ENCODE data around the gene APBA1.

Gene APBA1

DNA sequence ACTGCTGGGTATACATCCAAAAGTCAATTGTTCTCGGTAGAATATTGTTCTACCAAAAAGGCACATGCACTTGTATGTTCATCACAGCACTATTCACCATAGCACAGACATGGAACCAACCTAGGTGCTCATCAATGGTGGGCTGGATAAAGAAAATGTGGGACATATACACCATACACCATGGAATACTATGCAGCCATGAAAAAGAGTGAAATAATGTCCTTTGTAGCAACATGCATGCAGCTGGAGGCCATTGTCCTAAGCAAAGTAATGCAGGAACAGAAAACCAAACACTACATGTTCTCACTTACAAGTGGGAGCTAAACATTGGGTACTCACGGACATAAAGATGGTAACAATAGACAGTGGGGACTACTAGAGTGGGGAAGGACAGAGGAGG, 145.5 kb downstream of the APBA1 start:
- Histone ChIP-seq H3K27me3 (no peaks in the 10 kb centered on the region), H3K4me3 (no peak overlapping the region), H3K27ac (no peak overlapping the region), H3K9ac (no peak overlapping the region), H3K4me2 (no peak overlapping the region), H3K4me1 (peaks cover 6% of the 10 kb centered on the region; the same call in 1 of the 2 replicates), H4K20me1 (no peaks in the 10 kb centered on the region), H3K9me3 (peaks cover 47% of the 10 kb centered on the region), H3K36me3 (no peaks in the 10 kb centered on the region)
- no peak for TF ChIP-seq Cebpa-rat (IDR thresholded peaks at IDR 0.05)

DNA sequence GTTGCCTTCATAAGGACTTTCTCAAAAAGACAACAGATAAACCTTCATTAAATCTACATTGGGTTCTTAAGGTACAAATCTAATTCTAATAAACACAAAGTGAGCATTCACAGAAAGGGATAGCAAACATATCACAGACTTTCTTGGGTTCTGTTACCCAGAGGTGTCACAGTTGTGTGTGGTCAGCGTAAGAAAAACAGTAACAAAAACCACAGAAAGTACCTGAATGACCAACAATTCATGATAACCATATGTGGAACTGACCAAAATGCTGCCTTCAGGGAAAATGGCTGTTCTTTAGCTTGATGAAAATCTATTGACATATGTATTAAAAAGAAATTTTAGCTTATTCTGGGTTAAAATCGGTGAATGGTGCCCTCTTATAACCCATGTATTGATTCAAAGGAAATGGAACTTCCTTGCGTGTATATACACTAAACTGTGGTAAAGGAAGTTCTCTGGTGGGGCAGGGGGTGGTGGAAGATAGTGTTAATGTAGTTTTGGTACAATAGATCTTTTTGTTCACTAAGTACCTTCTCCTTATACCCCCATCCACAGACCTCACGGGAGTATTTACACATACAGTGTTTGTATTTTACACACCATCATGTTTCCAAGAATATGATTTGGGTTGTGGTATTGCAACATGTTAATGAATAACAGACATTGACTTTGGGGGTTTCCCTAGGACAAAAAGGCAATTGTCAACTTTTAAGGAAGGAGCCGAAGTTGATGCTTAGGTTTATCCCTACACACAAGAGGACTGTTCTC, 152.5 kb downstream of the APBA1 start:
- H3K4me2 ChIP-seq = no peak overlapping the region
- H3K9ac ChIP-seq = no peak overlapping the region
- peaks cover 5% of the 10 kb centered on the region; the same call in 1 of the 2 replicates for H3K4me1 ChIP-seq
- no peak for TF ChIP-seq Cebpa-rat (IDR thresholded peaks at IDR 0.05)
- no peaks in the 10 kb centered on the region for H4K20me1 ChIP-seq
- H3K27me3 ChIP-seq = no peaks in the 10 kb centered on the region
- peaks cover 58% of the 10 kb centered on the region for H3K9me3 ChIP-seq
- peaks cover 30% of the 10 kb centered on the region for H3K36me3 ChIP-seq
- no peak overlapping the region for H3K4me3 ChIP-seq
- H3K27ac ChIP-seq = no peak overlapping the region

DNA sequence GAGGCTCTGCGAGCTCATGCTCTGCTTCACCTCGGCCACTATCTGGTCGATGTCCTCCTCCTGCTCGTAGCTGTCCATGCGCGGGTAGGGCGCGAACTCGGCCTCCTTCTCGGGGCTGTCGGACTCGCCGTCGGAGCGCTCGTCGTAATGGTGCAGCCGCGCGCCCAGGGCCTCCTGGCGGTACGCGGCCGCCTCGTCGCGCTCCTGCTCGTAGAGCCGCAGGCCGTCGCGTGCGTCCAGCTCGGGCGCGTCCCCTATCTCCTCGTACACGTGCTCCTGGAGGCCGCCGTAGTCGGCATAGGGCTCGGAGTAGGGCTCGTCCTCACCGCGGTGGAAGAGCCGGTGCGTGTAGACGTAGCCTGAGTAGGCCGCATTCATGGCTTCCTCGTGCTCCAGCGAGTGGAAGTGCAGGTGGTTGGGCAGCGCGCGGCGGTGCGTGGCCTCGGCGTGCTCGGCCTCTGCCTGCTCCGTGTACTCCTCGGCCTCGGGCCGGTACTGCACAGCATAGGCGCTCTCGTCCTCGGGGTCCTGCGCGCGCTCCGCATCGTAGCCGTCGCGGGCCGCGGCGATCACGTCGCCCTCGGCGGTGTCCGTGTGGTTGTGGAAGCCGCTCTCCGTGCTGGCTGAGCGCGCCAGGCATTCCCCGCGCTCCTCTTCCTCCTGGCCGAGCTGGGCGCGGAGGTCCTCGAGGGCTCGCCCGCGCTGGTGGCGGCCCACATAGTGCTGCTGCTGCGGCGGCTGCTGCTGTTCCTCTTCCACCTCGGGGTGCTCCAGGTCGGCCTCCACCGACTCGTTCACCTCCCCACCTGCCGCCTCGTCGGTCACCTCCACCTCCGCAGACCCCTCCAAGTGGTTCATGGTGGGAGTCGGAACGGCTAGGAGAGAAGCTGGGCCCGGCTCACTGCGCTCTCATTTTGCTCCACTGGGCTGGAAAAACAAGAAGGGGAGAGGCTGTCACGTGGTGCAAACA, 155.5 kb downstream of the APBA1 start:
- Histone ChIP-seq H4K20me1 (no peaks in the 10 kb centered on the region), H3K9ac (no peak overlapping the region), H3K4me2 (no peak overlapping the region), H3K9me3 (peaks cover 37% of the 10 kb centered on the region), H3K27me3 (no peaks in the 10 kb centered on the region), H3K4me1 (peaks cover 14% of the 10 kb centered on the region; the same call in 1 of the 2 replicates), H3K4me3 (peak overlapping the region; percentile 18; the same call in 1 of the 2 replicates), H3K36me3 (peaks cover 33% of the 10 kb centered on the region), H3K27ac (no peak overlapping the region)
- no peak for TF ChIP-seq Cebpa-rat (IDR thresholded peaks at IDR 0.05)

DNA sequence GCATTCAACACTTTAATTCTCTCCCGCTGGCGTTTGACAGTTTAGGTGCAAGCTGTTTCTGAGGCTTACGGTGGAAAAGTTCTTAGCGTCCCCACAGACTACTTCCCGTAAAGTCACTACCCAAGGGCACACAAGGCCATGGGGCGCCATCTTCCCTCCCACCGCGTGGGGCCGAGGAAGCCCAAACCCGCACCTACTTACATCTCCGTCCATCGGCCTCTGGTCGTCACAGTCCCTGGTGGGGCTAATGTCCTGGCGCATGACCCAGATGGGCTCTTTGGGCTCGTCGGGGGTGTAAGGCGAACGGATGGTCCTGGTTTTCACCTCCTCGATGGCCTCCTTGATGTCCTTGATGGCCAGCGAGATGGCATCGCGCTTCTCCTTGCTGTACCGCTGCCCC, 156.4 kb downstream of the APBA1 start:
- TF ChIP-seq Cebpa-rat (IDR thresholded peaks at IDR 0.05) = no peak
- Histone ChIP-seq H3K4me2 (no peak overlapping the region), H4K20me1 (no peaks in the 10 kb centered on the region), H3K27ac (no peak overlapping the region), H3K9me3 (peaks cover 37% of the 10 kb centered on the region), H3K9ac (no peak overlapping the region), H3K36me3 (peaks cover 33% of the 10 kb centered on the region), H3K4me3 (no peak overlapping the region), H3K4me1 (peaks cover 14% of the 10 kb centered on the region; the same call in 1 of the 2 replicates), H3K27me3 (no peaks in the 10 kb centered on the region)

DNA sequence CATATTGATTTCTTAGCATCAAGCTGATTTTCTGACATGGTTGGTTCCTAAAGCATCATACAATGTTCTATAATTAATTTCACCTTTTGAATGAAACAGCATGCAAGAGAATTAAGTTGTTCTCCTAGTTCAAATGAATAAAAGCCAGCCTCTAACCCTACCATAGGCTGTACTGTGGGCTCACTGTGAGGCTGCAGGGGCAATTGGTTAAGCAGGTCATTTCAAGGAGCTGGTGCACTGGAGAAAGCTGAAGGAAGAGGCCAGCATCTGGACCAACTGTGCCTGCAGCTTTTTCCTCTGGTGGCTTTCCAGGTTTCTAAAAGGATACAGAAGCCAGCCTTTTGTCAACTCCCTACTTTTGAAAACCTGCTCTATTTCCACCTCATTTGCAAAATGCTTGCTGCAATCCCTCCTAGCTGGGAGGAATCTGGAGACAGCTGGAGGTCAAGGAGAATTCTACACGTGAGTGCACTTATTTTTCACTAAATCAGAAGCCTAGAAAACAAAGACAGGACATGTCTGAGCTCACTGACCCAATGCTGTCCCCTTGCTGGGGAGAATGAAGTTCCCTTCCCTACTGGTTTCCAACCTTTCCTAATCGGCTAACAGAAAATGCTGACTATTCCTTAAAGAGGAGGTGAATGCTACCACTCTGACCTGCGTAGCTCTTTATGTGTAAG, 158.9 kb downstream of the APBA1 start:
- H3K4me1 ChIP-seq = peaks cover 9% of the 10 kb centered on the region; the same call in 1 of the 2 replicates
- H3K27me3 ChIP-seq = no peaks in the 10 kb centered on the region
- H4K20me1 ChIP-seq = no peaks in the 10 kb centered on the region
- no peak overlapping the region for H3K4me3 ChIP-seq
- no peak for TF ChIP-seq Cebpa-rat (IDR thresholded peaks at IDR 0.05)
- H3K4me2 ChIP-seq = 0 out of 2 replicates have a peak overlapping the region, but pooled peaks have one; percentile 7
- H3K9ac ChIP-seq = no peak overlapping the region
- H3K9me3 ChIP-seq = peaks cover 24% of the 10 kb centered on the region
- no peak overlapping the region for H3K27ac ChIP-seq
- peaks cover 33% of the 10 kb centered on the region for H3K36me3 ChIP-seq

DNA sequence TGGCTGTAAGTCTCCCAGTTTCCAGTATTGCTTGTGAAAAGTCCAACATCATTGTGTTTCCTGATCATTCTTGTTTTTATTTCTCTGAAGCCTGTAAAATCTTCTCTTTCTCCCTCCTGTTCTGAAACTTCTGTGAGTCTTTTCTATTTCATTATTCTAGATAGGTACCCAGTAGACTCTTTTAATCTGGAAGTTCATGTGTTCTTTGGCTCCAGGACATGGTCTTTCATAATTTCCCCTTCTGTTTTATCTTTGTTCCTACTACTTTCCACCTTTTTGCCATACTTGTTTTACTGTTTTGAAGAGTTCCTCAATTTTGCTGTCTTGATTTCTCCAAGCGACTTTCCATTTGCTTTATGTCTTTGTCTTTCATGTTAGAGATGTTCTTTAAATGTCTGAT, 168.1 kb downstream of the APBA1 start:
- no peaks in the 10 kb centered on the region for H4K20me1 ChIP-seq
- no peak overlapping the region for H3K4me3 ChIP-seq
- no peak for TF ChIP-seq Cebpa-rat (IDR thresholded peaks at IDR 0.05)
- H3K36me3 ChIP-seq = no peaks in the 10 kb centered on the region
- no peak overlapping the region for H3K27ac ChIP-seq
- no peak overlapping the region for H3K4me2 ChIP-seq
- H3K4me1 ChIP-seq = no peaks in the 10 kb centered on the region
- no peaks in the 10 kb centered on the region for H3K27me3 ChIP-seq
- no peak overlapping the region for H3K9ac ChIP-seq
- H3K9me3 ChIP-seq = 0 out of 2 replicates have a peak, but pooled peaks cover 4% of the 10 kb centered on the region

DNA sequence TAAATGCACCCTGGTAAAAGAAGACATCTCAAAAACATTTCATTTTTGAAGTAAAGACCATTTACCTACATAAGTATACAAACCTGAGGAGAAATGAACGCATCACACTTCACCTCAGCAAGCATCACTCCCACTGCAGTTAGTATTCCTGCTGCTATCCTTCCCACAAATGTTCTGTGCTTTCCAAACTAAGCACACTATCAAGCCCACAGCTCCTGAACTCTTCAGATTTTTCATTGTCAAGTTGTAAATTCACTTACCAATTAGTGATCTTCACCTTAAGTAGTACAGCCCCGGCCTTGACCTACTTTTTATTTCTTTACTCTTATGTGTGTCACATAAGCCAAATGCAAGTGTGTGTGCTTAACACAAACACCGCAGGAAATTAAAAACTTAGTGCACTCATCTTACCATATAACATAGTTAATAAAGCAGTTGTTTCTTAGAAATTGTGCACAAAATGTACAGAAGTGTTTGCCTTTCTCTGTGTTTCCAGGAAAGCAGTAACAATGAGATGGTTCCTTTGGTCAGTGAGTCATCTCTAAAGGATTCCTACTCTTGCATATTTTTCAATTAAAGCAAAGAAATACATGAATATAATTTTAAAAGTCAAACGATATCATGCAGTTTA, 169.4 kb downstream of the APBA1 start:
- no peaks in the 10 kb centered on the region for H3K27me3 ChIP-seq
- H3K4me1 ChIP-seq = peaks cover 9% of the 10 kb centered on the region
- H4K20me1 ChIP-seq = no peaks in the 10 kb centered on the region
- H3K9ac ChIP-seq = no peak overlapping the region
- no peak overlapping the region for H3K27ac ChIP-seq
- H3K4me2 ChIP-seq = no peak overlapping the region
- H3K9me3 ChIP-seq = 0 out of 2 replicates have a peak, but pooled peaks cover 4% of the 10 kb centered on the region
- TF ChIP-seq Cebpa-rat (IDR thresholded peaks at IDR 0.05) = no peak
- H3K4me3 ChIP-seq = no peak overlapping the region
- no peaks in the 10 kb centered on the region for H3K36me3 ChIP-seq

DNA sequence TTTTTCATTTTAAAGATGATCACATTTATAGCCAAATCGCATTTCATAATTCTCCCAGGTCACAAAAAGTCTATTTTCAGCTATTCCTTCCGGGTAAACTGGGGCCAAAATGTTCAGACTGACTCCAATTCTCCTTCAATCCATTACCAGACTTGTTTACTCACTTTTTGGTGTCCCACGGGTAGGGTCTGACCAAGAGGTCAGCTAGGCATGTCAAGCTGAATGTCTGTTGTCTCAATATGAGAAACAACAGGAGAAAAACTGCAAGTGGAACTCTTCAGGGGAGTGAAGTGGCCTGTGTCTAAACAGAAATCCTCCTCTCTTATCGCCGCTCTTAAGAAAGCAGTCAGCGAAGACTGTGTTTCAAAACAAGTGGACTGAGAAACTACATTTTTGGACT, 171.3 kb downstream of the APBA1 start:
- 0 out of 2 replicates have a peak, but pooled peaks cover 4% of the 10 kb centered on the region for H3K9me3 ChIP-seq
- H3K4me2 ChIP-seq = no peak overlapping the region
- H3K4me3 ChIP-seq = no peak overlapping the region
- H3K9ac ChIP-seq = no peak overlapping the region
- peaks cover 28% of the 10 kb centered on the region for H3K4me1 ChIP-seq
- H3K27ac ChIP-seq = no peak overlapping the region
- no peaks in the 10 kb centered on the region for H4K20me1 ChIP-seq
- TF ChIP-seq Cebpa-rat (IDR thresholded peaks at IDR 0.05) = no peak
- H3K36me3 ChIP-seq = no peaks in the 10 kb centered on the region
- no peaks in the 10 kb centered on the region for H3K27me3 ChIP-seq

DNA sequence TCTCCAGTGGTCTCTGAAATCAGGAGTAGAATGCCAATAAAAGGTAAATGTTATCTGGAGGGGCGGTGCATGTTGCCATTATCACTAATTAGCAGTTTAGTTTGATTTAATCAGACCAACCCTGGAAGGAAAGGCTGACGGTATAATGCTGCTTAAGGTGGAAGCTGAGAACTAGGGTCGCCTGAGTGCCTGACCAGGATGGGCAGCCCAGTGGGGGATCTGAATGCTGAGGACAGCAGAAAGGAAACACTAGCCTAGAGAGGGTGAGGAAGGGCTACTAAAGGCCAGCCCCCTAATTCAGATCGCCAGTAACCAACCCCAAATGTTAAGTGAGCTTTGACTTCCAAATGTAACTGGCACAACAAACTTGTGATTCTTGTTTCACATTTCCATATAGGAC, 172.2 kb downstream of the APBA1 start:
- TF ChIP-seq Cebpa-rat (IDR thresholded peaks at IDR 0.05) = no peak
- Histone ChIP-seq H4K20me1 (no peaks in the 10 kb centered on the region), H3K4me3 (no peak overlapping the region), H3K9me3 (no peaks in the 10 kb centered on the region), H3K9ac (no peak overlapping the region), H3K4me1 (peaks cover 32% of the 10 kb centered on the region), H3K27me3 (no peaks in the 10 kb centered on the region), H3K36me3 (no peaks in the 10 kb centered on the region), H3K4me2 (no peak overlapping the region), H3K27ac (no peak overlapping the region)
